GM19395 (cell line): ENCODE data around the gene AGXT.

Source experiments
- ATAC-seq: cut with Tn5 transposase; IDR thresholded peaks from one replicate; pipeline ENCODE4 v1.9.1; 2021; ENCODE audit warnings: mild to moderate bottlenecking, moderate library complexity; ENCODE audit not compliant: unreplicated experiment

The AGXT gene

GRCh38 chr2:240896871-240897692, 28.5 kb downstream of the AGXT start:
- ATAC-seq, result no peak

GRCh38 chr2:240898108-240898730, 29.6 kb downstream of the AGXT start:
- ATAC-seq, result no peak

DNA sequence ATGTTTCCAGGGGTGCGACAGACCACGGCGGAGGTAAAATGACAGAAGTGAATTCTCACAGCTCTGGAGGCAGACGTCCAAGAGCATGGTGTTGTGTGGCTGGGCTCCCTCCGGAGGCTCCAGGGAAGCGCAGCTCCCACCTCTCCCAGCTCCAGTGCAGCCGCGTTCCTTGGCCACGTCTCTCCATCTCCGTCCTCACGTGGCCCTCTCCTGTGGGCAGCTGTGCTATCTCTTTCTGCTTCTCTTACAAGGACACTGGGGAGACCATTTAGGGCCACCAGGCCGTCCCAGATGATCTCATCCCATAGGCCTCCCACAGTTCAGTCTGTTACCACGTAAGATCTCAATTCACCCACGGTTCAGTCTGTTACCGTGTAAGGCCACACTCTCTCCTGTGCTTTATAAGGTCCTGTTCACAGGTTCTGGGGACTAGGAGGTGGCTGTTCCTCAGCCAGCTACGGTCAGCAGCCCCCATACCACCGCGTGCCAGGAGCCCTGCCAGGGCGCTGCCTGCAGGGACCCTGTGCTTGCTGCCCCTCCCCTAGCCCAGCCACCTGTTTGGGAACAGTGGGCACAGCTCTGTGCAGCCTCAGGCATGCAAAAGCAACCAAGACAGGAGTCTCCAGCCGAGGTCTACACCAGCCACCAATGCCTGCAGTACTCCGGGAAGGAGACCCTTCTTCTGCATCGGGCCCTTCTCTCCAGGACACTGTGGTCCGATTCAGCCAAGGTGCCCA, 30.3 kb downstream of the AGXT start:
- no peak for ATAC-seq

GRCh38 chr2:240899468-240899865, 30.8 kb downstream of the AGXT start:
- no peak for ATAC-seq

GRCh38 chr2:240900141-240900860, 31.7 kb downstream of the AGXT start:
- ATAC-seq, result no peak

GRCh38 chr2:240901986-240902614, 33.5 kb downstream of the AGXT start:
- no peak for ATAC-seq

GRCh38 chr2:240902615-240903041, 34.0 kb downstream of the AGXT start:
- no peak for ATAC-seq

GRCh38 chr2:240903191-240904060, 34.8 kb downstream of the AGXT start:
- no peak for ATAC-seq

DNA sequence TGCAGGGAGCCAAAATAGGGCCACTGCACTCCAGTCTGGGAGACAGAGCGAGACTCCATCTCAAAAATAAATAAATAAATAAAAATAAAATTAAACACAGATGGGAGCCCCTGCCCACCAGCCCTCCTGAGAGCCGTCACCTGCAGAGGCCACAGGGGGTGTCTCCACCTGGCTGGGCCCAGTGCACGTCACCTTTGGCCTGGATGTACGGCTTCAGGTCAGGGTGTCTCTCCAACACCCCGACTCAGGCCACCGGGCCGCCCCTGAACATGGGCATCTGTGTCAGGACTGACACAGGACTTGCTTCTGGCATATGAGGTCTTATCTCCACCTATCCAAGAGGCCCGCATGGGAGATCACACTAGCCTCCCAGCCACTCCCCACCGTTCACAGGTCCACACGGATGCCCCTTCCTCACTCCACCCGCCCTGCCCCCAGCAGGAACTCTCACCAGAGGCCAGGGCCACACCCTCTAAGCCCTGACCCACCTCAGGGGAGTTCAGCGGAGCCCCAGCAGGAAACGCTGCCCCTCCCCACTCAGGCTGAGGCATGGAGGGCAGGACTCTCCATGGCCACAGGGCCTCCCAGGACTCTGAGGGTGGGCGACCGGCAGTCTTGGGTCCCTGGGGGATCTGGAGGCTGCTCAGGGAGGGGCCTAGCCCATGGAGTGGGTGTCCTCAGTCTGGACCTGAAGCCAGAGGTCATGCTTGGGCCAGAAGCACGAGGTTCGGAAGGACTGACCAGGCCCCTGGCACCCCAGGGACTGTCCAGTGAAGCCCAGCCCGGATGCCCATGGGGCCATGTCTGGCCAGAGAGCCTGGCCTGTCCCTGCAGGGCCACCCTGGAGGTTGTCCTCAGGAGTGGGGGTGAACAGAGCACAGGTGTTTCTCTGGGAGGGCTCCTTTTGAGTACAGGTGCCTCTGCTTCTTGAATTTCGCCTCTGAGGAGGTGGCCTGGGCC, 35.9 kb downstream of the AGXT start:
- ATAC-seq, result no peak

DNA sequence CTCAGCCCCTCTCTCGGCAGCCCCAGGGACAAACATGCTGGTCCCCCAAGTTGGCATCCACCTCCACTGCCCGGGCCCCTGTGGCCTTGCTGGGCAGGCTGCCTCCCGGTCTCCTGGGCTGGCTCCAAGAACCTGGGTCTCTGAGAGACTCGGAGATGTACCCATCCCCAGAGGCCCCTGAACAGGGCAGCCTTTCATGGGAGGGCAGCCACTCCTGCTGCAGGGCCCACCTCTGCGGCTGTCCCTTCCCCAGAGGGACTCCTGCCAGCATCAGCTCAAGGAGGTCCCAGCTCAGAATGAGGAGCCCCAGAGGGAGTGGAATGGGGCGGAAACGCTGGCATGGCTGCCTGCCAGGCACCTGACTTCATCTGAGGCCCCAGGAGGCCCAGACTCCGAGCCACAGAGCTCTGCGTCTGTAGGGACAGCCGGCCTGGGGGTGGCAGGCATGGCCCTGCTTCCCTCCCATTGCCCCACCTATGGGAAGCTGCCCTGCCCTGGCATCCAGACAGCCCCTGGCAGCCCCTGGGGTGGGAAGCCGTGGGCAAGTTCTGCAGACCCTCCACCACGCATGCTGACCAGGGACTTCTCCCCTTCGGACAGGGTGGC, 36.7 kb downstream of the AGXT start:
- ATAC-seq, result no peak

DNA sequence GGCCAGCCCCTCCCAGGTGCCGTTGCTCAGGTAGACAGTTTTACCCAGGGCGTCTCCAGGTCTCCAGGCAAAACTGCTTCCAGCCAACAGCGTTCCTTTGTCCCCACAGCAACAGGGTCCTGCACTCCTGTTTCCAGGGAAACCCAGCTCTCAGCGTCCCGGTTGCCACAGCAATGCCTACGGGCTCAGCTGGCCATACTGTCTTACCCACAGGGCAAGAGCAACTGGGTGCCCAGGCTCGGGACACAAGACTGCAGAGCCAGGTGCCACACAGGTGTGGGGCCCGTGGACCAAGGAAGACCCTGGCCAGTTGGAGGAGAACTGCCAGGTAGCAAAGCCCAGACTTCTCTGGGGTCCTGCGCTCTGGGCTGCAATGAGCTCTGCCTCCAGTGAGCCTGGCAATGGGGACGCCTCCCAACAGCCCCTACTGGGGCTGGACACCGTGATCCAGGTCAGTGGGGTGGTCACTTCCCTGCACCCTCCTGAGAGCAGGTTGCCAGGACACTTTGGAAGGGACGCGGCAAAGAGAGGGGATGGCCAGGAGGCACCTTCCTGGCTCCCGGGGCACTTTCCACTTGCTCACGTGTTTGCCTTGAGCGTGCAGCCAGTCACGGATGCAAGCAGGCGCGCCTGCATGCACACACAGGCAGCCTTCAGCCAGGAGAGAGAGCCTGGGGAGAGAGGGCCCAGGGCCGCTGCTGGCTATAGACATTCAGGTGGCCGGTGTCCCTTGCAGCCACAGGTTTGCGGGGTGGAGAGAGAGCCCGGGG, 37.7 kb downstream of the AGXT start, which contains the start of gene CROCC2:
Gene CROCC2, plus strand, starts transcription at position 196 of the 770 bp plus-strand sequence. Its CDS starts 178 bp downstream, at position 374.
- ATAC-seq, result no peak

DNA sequence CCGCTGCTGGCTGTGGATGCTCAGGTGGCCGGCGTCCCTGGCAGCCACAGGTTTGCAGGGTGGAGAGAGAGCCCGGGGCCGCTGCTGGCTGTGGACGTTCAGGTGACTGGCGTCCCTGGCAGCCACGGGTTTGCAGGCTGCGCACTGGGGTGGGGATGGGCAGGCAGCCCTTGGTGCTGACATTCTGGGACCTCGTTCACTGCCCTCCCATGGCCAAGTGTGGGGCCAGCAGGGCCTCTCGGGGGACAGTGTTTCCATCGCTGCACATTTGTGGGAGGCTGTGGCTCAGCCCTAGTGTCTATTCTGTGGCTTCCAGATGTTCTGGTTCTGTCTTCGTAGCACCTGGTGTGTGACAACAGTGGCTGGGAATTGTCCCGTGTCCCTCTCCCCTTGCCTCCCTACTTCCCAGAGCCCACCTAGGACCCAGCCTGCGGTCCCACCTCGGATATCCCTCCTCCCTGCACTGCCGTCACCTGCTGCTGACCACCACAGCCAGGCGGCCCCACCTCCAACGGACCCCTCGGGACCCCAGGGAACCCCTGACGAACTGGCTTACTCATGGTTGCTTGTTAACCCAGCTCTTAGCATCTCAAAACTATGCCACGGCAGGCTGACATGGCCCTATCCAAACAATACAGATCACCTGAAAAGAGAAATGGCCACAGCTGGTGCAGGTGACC, 38.4 kb downstream of the AGXT start:
- no peak for ATAC-seq

- no peak for ATAC-seq
Observed at GRCh38 chr2:240909216-240909974, 40.8 kb downstream of the AGXT start.

GRCh38 chr2:240911641-240912265, 43.1 kb downstream of the AGXT start:
- ATAC-seq, result no peak
